ENCODE results near the gene RIC8B. TPM values are rescaled to one million over a fixed set of nuclear protein-coding genes. Genes with fewer than 3 reads are reported as not detected.

Gene RIC8B
- total and polyA plus RNA-seq, 2 of the 13 experiments (the other 11 are each of a cell fraction or from before 2014, with no cell fraction given), result 5.1 to 7.5 TPM

DNA sequence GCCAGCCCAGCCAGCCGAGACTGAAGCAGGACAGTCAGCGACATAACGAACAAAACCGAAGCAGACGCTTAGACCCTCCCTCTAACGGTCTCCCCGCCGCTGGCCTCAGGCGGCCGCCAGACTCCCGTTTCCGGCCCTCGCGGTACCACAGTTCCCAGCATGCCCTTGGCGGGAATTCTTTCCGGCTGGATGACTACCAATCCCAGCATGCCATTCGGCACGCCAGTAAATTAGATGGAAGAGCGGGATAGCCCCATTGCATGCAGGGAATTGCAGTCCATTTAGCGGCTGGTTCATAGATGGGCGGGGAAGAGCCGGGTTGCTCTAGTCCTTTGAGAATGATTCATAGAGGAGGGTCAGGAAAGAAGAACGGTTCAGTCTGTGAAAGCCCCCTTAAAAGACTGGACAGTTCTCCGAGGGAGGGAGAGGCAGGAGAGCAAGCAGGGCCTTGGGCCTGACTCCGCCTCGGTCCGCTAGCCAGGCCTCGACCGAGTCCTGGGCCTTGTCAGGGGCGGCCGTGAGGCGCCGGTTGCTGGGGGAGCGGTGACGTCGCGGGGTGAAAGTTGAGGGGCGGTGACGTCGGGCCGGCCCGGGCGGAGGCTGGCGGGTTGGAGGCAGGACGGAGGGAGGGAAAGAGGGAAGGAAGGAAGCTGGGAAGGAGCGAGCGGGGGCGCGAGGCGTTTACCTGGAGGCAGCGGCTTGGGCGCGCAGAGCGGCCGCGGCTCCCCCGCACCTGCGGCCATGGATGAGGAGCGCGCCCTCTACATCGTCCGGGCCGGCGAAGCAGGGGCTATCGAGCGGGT lies at the start of gene RIC8B (continued):
- TF ChIP-seq, protein P1, sequence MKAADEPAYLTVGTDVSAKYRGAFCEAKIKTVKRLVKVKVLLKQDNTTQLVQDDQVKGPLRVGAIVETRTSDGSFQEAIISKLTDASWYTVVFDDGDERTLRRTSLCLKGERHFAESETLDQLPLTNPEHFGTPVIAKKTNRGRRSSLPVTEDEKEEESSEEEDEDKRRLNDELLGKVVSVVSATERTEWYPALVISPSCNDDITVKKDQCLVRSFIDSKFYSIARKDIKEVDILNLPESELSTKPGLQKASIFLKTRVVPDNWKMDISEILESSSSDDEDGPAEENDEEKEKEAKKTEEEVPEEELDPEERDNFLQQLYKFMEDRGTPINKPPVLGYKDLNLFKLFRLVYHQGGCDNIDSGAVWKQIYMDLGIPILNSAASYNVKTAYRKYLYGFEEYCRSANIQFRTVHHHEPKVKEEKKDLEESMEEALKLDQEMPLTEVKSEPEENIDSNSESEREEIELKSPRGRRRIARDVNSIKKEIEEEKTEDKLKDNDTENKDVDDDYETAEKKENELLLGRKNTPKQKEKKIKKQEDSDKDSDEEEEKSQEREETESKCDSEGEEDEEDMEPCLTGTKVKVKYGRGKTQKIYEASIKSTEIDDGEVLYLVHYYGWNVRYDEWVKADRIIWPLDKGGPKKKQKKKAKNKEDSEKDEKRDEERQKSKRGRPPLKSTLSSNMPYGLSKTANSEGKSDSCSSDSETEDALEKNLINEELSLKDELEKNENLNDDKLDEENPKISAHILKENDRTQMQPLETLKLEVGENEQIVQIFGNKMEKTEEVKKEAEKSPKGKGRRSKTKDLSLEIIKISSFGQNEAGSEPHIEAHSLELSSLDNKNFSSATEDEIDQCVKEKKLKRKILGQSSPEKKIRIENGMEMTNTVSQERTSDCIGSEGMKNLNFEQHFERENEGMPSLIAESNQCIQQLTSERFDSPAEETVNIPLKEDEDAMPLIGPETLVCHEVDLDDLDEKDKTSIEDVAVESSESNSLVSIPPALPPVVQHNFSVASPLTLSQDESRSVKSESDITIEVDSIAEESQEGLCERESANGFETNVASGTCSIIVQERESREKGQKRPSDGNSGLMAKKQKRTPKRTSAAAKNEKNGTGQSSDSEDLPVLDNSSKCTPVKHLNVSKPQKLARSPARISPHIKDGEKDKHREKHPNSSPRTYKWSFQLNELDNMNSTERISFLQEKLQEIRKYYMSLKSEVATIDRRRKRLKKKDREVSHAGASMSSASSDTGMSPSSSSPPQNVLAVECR (CRISPR knock-in tag; IDR thresholded peaks at IDR 0.05; ENCODE audit: borderline replicate concordance), result peak; percentile 85; the same call in 1 of the 2 replicates
- TF ChIP-seq IKZF4 (CRISPR knock-in tag; IDR thresholded peaks at IDR 0.05; ENCODE audit: borderline replicate concordance, low read depth, not compliant biosample characterization) (no peak), ZNF703 (CRISPR knock-in tag; IDR thresholded peaks at IDR 0.05; ENCODE audit: borderline replicate concordance) (no peak), ZNF235 (CRISPR knock-in tag; IDR thresholded peaks at IDR 0.05; ENCODE audit: borderline replicate concordance) (peak; percentile 70; the same call in 1 of the 2 replicates), IRX3 (CRISPR knock-in tag; IDR thresholded peaks at IDR 0.05; ENCODE audit: borderline replicate concordance, low read depth) (no peak), YEATS2 (CRISPR knock-in tag; IDR thresholded peaks at IDR 0.05; ENCODE audit: borderline replicate concordance) (peak; percentile 87; the same call in 1 of the 2 replicates), SAP130 (CRISPR knock-in tag; IDR thresholded peaks at IDR 0.05; ENCODE audit: low read depth) (peak; percentile 84), KDM1A (CRISPR knock-in tag; IDR thresholded peaks at IDR 0.05) (no peak), SUZ12 (IDR thresholded peaks at IDR 0.05; ENCODE audit: low read depth, low read length) (peak; percentile 97), ZNF44 (CRISPR knock-in tag; IDR thresholded peaks at IDR 0.05) (no peak), EZH2 (conservative IDR thresholded peaks at IDR 0.05; ENCODE audit: low read depth, low read length) (no peak), NR3C1 (CRISPR knock-in tag; IDR thresholded peaks at IDR 0.05) (no peak), ZNF777 (CRISPR knock-in tag; IDR thresholded peaks at IDR 0.05) (peak; percentile 71; the same call in 1 of the 2 replicates), ARNT2 (CRISPR knock-in tag; IDR thresholded peaks at IDR 0.05; ENCODE audit: low read depth) (peak; percentile 54; the same call in 1 of the 2 replicates), SALL2 (CRISPR knock-in tag; IDR thresholded peaks at IDR 0.05) (peak; percentile 79; the same call in 1 of the 2 replicates), SAFB2 (CRISPR knock-in tag; IDR thresholded peaks at IDR 0.05; ENCODE audit: borderline replicate concordance, low read depth) (no peak)
- TF ChIP-seq, protein P2, sequence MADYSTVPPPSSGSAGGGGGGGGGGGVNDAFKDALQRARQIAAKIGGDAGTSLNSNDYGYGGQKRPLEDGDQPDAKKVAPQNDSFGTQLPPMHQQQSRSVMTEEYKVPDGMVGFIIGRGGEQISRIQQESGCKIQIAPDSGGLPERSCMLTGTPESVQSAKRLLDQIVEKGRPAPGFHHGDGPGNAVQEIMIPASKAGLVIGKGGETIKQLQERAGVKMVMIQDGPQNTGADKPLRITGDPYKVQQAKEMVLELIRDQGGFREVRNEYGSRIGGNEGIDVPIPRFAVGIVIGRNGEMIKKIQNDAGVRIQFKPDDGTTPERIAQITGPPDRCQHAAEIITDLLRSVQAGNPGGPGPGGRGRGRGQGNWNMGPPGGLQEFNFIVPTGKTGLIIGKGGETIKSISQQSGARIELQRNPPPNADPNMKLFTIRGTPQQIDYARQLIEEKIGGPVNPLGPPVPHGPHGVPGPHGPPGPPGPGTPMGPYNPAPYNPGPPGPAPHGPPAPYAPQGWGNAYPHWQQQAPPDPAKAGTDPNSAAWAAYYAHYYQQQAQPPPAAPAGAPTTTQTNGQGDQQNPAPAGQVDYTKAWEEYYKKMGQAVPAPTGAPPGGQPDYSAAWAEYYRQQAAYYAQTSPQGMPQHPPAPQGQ (CRISPR knock-in tag; IDR thresholded peaks at IDR 0.05; ENCODE audit: borderline replicate concordance), result no peak
- TF ChIP-seq, protein P3, sequence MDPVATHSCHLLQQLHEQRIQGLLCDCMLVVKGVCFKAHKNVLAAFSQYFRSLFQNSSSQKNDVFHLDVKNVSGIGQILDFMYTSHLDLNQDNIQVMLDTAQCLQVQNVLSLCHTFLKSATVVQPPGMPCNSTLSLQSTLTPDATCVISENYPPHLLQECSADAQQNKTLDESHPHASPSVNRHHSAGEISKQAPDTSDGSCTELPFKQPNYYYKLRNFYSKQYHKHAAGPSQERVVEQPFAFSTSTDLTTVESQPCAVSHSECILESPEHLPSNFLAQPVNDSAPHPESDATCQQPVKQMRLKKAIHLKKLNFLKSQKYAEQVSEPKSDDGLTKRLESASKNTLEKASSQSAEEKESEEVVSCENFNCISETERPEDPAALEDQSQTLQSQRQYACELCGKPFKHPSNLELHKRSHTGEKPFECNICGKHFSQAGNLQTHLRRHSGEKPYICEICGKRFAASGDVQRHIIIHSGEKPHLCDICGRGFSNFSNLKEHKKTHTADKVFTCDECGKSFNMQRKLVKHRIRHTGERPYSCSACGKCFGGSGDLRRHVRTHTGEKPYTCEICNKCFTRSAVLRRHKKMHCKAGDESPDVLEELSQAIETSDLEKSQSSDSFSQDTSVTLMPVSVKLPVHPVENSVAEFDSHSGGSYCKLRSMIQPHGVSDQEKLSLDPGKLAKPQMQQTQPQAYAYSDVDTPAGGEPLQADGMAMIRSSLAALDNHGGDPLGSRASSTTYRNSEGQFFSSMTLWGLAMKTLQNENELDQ (CRISPR knock-in tag; IDR thresholded peaks at IDR 0.05; ENCODE audit: borderline replicate concordance), result no peak
- TF ChIP-seq, protein P4, sequence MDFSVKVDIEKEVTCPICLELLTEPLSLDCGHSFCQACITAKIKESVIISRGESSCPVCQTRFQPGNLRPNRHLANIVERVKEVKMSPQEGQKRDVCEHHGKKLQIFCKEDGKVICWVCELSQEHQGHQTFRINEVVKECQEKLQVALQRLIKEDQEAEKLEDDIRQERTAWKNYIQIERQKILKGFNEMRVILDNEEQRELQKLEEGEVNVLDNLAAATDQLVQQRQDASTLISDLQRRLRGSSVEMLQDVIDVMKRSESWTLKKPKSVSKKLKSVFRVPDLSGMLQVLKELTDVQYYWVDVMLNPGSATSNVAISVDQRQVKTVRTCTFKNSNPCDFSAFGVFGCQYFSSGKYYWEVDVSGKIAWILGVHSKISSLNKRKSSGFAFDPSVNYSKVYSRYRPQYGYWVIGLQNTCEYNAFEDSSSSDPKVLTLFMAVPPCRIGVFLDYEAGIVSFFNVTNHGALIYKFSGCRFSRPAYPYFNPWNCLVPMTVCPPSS (IDR thresholded peaks at IDR 0.05), result no peak

Measured in HepG2 (cell line).